Activated naive CD4-positive, alpha-beta T cell treated with anti-CD3 and anti-CD28 coated beads, Interleukin-2, amount 50 U/mL, for 72 hours (primary cell): ENCODE data around the gene TXNRD1. TPM values are rescaled to one million over a fixed set of nuclear protein-coding genes. Genes with fewer than 3 reads are reported as not detected.
"Not testable (repeated sequence)": the region's sequence is repeated elsewhere in the genome, so short reads cannot be mapped to it uniquely, and the experiment has no call there.

Experiments used
- ATAC-seq, 2 donors: fragments of 150-1000 bp; cut with Tn5 transposase; 2 replicates each; pipeline ENCODE4 v1.10.0; 2021; ENCODE audit warnings: mild to moderate bottlenecking in 2 of 2, moderate library complexity in 2 of 2
- DNase-seq, 2 donors: peaks; one replicate each; pipeline ENCODE4 v3.0.0; 2021 to 2022; ENCODE audit warnings: low spot score in 2 of 2
- H3K27ac Mint-ChIP-seq, 2 donors: one replicate each; pipeline ENCODE4 v1.8.0; 2022; ENCODE audit warnings: mild to moderate bottlenecking in 2 of 2, mixed read lengths in 2 of 2
- H3K36me3 Mint-ChIP-seq, 2 donors: one replicate each; pipeline ENCODE4 v1.8.0; 2022; ENCODE audit warnings: mixed read lengths in 2 of 2
- H3K9me3 Mint-ChIP-seq, 2 donors: one replicate each; pipeline ENCODE4 v1.8.0; 2022; ENCODE audit warnings: mixed read lengths in 2 of 2
- total RNA-seq, 2 donors: library from RNA; stranded (reverse); gene quantifications; one replicate each; pipeline ENCODE4 v1.2.3, GENCODE V29; 2022

Gene TXNRD1
- total RNA-seq, 2 donors from 2014 or later = 86.4 to 160 TPM

GRCh38 chr12:104183443-104183842 is 32.1 kb upstream of the TXNRD1 start:
- Mint-ChIP-seq H3K9me3 (no peaks in the 10 kb centered on the region), H3K27ac (no peak overlapping the region), H3K36me3 (peaks cover 0 to 5% of the 10 kb centered on the region in 2 donors)
- ATAC-seq = no peak
- no peak for DNase-seq

GRCh38 chr12:104187446-104188155 is 28.0 kb upstream of the TXNRD1 start:
- no peak for ATAC-seq
- H3K27ac Mint-ChIP-seq = no peak overlapping the region
- H3K36me3 Mint-ChIP-seq = peaks cover 0 to 5% of the 10 kb centered on the region in 2 donors
- H3K9me3 Mint-ChIP-seq = no peaks in the 10 kb centered on the region
- DNase-seq = no peak

- ATAC-seq (no peak), DNase-seq (no peak)
- Mint-ChIP-seq H3K9me3 (no peaks in the 10 kb centered on the region), H3K27ac (no peak overlapping the region), H3K36me3 (peaks cover 0 to 5% of the 10 kb centered on the region in 2 donors)
These were observed 27.0 kb upstream of the TXNRD1 start for GRCh38 chr12:104188534-104188933.

GRCh38 chr12:104189915-104190555 is 25.5 kb upstream of the TXNRD1 start:
- DNase-seq (no peak), ATAC-seq (no peak)
- no peaks in the 10 kb centered on the region for H3K36me3 Mint-ChIP-seq
- H3K9me3 Mint-ChIP-seq = no peaks in the 10 kb centered on the region
- no peak overlapping the region for H3K27ac Mint-ChIP-seq

GRCh38 chr12:104190641-104191176 is 24.9 kb upstream of the TXNRD1 start:
- no peaks in the 10 kb centered on the region for H3K9me3 Mint-ChIP-seq
- no peak for ATAC-seq
- DNase-seq = no peak
- no peak overlapping the region for H3K27ac Mint-ChIP-seq
- H3K36me3 Mint-ChIP-seq = no peaks in the 10 kb centered on the region

- H3K9me3 Mint-ChIP-seq = peaks cover 0 to 6% of the 10 kb centered on the region in 2 donors
- H3K36me3 Mint-ChIP-seq = peaks cover 4 to 6% of the 10 kb centered on the region in 2 donors
- no peak for ATAC-seq
- no peak for DNase-seq
- H3K27ac Mint-ChIP-seq = no peak overlapping the region
These were observed 18.3 kb upstream of the TXNRD1 start for GRCh38 chr12:104197264-104197663.

- Mint-ChIP-seq H3K27ac (no peak overlapping the region), H3K36me3 (peaks cover 4 to 6% of the 10 kb centered on the region in 2 donors), H3K9me3 (peaks cover 0 to 6% of the 10 kb centered on the region in 2 donors)
- ATAC-seq = no peak
- DNase-seq = no peak
These were observed 15.6 kb upstream of the TXNRD1 start for GRCh38 chr12:104199964-104200363.

- ATAC-seq (peak; percentile 76 to 80), DNase-seq (peak in 1 of 2 donors; percentile 45)
- Mint-ChIP-seq H3K36me3 (peaks cover 4 to 6% of the 10 kb centered on the region in 2 donors), H3K9me3 (peaks cover 0 to 6% of the 10 kb centered on the region in 2 donors), H3K27ac (no peak overlapping the region)
These were observed 14.2 kb upstream of the TXNRD1 start for GRCh38 chr12:104201238-104202001.

GRCh38 chr12:104204690-104205480 is 10.7 kb upstream of the TXNRD1 start:
- no peak for DNase-seq
- peaks cover 4 to 5% of the 10 kb centered on the region in 2 donors for H3K36me3 Mint-ChIP-seq
- ATAC-seq = no peak
- no peak overlapping the region for H3K27ac Mint-ChIP-seq
- peaks cover 0 to 6% of the 10 kb centered on the region in 2 donors for H3K9me3 Mint-ChIP-seq

- Mint-ChIP-seq H3K9me3 (no peaks in the 10 kb centered on the region), H3K27ac (no peak overlapping the region), H3K36me3 (no peaks in the 10 kb centered on the region)
- ATAC-seq (no peak), DNase-seq (no peak)
These were observed 8.0 kb upstream of the TXNRD1 start for GRCh38 chr12:104207416-104208205.

GRCh38 chr12:104212516-104212915 is 3.1 kb upstream of the TXNRD1 start:
- DNase-seq (no peak), ATAC-seq (no peak)
- peaks cover 0 to 7% of the 10 kb centered on the region in 2 donors for H3K9me3 Mint-ChIP-seq
- H3K27ac Mint-ChIP-seq = no peak overlapping the region
- peaks cover 0 to 7% of the 10 kb centered on the region in 2 donors for H3K36me3 Mint-ChIP-seq

GRCh38 chr12:104213952-104214351 is 1.6 kb upstream of the TXNRD1 start:
- Mint-ChIP-seq H3K36me3 (peaks cover 0 to 7% of the 10 kb centered on the region in 2 donors), H3K27ac (no peak overlapping the region), H3K9me3 (peaks cover 0 to 10% of the 10 kb centered on the region in 2 donors)
- ATAC-seq = no peak
- DNase-seq = no peak

GRCh38 chr12:104216521-104216924 is 944 bp downstream of the TXNRD1 start:
- no peak for ATAC-seq
- H3K27ac Mint-ChIP-seq = peak overlapping the region; percentile 79 to 96
- H3K9me3 Mint-ChIP-seq = peaks cover 0 to 10% of the 10 kb centered on the region in 2 donors
- DNase-seq = no peak
- H3K36me3 Mint-ChIP-seq = peaks cover 0 to 11% of the 10 kb centered on the region in 2 donors

GRCh38 chr12:104218506-104218905 is 2.9 kb downstream of the TXNRD1 start:
- DNase-seq, ATAC-seq: not testable (repeated sequence)
- Mint-ChIP-seq H3K27ac (peak overlapping the region; percentile 79 to 85), H3K9me3 (peaks cover 0 to 10% of the 10 kb centered on the region in 2 donors), H3K36me3 (peaks cover 0 to 11% of the 10 kb centered on the region in 2 donors)

GRCh38 chr12:104218935-104219334 is 3.4 kb downstream of the TXNRD1 start:
- Mint-ChIP-seq H3K36me3 (peaks cover 0 to 11% of the 10 kb centered on the region in 2 donors), H3K27ac (peak overlapping the region; percentile 79 to 85), H3K9me3 (peaks cover 0 to 10% of the 10 kb centered on the region in 2 donors)
- DNase-seq = no peak
- ATAC-seq = peak; percentile 15 to 27
